GM20000 (cell line): Measurements from ENCODE around the gene MYRIP.

ENCODE experiments used
- DNase-seq: peaks from one replicate; pipeline ENCODE4 v3.0.0; 2012; ENCODE audit warnings: low spot score
- TF ChIP-seq, protein P1 (sequence below): IDR thresholded peaks from 2 replicates; pipeline ENCODE4 v1.5.1; 2012; ENCODE audit warnings: mild to moderate bottlenecking, control low read depth; ENCODE audit errors: extremely low read depth, missing control alignments

MYRIP gene

DNA sequence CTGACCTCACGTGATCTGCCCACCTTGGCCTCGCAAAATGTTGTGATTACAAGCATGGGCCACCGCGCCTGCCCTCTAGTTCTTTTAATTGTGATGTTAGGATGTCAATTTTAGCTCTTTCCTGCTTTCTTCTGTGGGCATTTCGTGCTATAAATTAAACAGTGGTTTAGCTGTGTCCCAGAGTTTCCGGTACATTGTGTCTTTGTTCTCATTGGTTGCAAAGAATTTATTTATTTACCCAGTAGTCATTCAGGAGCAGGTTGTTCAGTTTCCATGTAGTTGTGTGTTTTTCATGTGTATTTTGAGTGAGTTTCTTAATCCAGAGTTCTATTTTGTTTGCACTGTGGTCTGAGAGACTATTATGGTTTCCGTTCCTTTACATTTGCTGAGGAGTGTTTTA is 30.1 kb downstream of the MYRIP start:
- DNase-seq: no peak

DNA sequence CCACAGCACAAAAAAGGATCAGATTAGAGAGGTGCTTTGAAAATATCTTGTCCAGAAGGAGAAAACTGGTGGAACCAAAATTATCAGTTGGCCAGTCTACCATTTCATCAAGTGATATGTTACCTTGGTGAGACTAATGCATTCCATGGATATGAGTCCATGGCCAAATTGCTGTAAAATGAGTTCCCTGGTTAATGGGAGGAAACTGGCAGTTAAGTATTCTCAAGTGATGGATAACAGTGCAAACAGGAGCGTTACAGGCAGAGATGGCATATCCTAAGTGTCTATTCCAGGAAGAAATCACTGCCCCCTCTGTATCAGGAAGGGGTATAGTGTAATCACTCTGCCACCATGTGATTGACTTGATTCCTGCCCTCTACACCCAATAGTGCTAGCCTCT is 34.0 kb downstream of the MYRIP start:
- no peak for DNase-seq
- TF ChIP-seq, protein P1, sequence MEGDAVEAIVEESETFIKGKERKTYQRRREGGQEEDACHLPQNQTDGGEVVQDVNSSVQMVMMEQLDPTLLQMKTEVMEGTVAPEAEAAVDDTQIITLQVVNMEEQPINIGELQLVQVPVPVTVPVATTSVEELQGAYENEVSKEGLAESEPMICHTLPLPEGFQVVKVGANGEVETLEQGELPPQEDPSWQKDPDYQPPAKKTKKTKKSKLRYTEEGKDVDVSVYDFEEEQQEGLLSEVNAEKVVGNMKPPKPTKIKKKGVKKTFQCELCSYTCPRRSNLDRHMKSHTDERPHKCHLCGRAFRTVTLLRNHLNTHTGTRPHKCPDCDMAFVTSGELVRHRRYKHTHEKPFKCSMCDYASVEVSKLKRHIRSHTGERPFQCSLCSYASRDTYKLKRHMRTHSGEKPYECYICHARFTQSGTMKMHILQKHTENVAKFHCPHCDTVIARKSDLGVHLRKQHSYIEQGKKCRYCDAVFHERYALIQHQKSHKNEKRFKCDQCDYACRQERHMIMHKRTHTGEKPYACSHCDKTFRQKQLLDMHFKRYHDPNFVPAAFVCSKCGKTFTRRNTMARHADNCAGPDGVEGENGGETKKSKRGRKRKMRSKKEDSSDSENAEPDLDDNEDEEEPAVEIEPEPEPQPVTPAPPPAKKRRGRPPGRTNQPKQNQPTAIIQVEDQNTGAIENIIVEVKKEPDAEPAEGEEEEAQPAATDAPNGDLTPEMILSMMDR: no peak

More for the DNA sequence above, 30.1 kb downstream of the MYRIP start:
- TF ChIP-seq, protein P1: no peak

DNA sequence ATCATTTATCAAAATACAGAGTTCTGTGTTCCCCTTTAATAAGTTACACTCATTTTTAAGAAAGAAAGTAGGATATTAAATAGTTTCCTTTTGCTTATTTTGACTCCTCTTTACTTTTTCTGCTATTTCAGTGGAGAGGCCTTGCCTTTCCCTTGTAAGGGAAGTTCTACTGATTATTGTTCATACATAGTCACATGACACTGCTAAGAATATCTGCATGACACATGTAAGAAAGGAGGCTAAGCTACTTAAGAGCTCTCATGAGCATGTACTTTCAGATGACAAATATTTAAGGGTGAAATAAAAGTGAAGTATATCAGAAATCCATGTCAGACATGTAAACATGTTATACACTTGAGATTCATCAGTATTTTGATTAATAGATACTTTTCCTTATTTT is 39.0 kb downstream of the MYRIP start:
- TF ChIP-seq, protein P1: no peak
- no peak for DNase-seq

DNA sequence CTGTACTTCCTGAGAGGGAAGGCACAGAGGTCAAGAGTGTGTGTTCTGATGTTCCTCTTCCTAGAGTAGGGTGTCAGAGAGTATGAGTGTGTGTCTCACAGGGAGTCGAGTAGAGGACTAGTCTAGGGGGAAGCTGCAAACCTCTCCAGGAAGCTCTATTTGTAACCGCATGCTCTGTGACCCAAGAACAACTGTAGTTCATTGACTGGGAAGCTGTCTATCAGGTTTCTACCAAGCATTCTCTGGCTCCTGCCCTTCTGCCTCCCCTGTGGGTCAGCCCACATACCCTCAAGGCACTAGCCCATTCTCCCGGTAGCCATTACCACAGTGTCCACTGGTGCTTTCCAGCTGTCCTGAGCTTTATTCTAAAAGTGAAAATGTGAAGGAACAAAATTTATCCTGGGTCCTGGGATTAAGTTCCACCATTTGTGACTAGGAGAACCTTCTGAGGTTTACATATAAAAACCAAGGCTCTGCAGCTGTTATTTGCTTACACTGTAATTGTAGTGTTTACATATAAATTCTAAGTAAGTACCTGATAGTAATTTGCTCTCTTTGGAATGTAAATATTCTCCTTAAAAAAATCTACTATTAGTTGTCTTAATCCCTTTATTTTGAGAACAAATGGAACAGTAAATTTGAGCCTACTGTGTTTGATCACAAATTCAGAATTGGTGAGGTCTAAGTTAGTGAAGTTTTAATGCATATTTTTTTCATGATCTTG is 40.7 kb downstream of the MYRIP start:
- no peak for DNase-seq
- TF ChIP-seq, protein P1: no peak

DNA sequence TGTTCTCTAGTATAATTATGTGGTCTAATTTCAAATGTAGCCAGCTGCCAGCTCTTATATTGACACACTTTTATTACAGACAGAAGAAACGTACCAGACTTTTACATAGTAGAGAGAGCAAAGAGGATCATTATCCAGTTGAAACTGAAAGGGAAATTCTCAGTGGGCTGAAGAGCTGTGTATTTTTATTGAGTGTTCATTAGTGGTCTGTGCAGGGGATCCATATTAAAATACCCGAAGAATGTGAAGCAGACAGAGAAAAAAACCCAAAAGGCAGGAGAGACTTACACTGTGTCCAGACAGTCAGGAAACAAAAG is 41.3 kb downstream of the MYRIP start:
- no peak for DNase-seq

DNA sequence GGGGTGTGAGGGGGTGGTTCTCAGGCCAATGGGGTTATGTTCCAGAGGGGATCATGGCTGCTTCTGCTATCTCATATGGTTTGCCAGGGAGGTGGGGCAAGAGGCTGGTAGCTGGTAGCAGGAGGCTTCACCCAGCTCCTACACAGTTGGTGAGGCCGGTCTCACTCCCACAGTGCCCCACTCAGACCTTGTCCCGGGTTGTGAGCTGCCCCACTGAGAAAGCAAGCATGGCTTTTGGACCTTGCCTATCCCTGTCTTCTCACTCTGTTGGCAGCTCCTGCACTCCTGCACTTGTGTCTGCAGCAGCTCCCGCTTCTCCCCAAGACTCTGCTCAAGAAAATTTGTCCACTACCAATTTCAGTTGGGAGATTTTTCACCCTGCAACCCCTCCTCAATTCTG is 46.1 kb downstream of the MYRIP start:
- DNase-seq: no peak
- TF ChIP-seq, protein P1: no peak

More for the DNA sequence above, 41.3 kb downstream of the MYRIP start:
- TF ChIP-seq, protein P1: no peak

DNA sequence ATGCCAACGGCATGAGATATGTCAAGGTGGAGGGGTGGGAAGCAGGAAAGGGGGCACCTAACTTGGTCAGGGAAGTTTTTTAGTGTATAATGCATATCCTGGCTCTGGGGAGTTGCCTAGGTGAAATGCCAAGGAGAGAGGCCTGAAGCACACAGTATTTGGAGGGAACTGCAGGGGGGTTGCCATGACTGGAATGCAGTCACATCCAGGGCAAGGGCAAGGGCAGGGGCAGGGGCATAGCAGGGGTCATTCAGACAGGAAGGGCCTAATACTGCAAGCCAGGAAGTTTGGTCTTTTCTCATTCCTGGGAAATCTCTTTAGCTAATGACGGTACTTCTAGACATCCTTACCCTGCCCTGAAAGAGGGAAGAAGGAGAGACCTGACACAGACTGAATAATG is 60.5 kb downstream of the MYRIP start:
- DNase-seq: no peak
- TF ChIP-seq, protein P1: no peak
